OCI-LY7 (cell line): Measurements from ENCODE around the gene MARK3.

ENCODE experiments used
- EZH2phosphoT487 ChIP-seq: fragments of 200-600 bp; sonication (generic); IDR thresholded peaks from 2 replicates; pipeline ENCODE4 v1.6.1; 2018; ENCODE audit warnings: low read depth, borderline replicate concordance, mild to moderate bottlenecking, mixed run types, antibody characterized with exemption, low read length, moderate library complexity, mixed read lengths
- TF ChIP-seq, protein P1 (sequence below): fragments of 200-600 bp; sonication (generic); conservative IDR thresholded peaks from 2 replicates; pipeline ENCODE4 v1.5.1; 2014; ENCODE audit warnings: mild to moderate bottlenecking, antibody characterized with exemption, low read length, moderate library complexity, mixed read lengths

DNA sequence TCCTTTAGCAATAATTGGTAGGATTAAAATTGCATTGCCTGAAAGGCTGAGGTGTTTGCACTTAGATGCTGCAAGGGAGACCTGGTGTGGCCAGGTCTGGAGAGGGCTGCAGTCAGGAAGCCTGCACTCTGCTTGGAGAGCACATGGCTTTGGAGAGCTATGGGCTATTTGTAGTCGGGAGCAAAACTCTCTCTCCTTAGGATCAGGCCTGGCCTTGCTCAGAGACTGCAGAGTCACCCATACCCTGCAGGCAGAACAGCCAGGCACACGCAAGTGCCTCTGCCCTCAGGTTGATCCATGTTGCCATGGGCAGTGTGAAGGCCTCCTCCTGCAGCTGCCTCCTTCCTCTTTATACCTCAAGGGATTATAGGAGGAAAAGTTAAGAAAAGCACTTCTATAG is 110.6 kb downstream of the MARK3 start:
- TF ChIP-seq, protein P1, sequence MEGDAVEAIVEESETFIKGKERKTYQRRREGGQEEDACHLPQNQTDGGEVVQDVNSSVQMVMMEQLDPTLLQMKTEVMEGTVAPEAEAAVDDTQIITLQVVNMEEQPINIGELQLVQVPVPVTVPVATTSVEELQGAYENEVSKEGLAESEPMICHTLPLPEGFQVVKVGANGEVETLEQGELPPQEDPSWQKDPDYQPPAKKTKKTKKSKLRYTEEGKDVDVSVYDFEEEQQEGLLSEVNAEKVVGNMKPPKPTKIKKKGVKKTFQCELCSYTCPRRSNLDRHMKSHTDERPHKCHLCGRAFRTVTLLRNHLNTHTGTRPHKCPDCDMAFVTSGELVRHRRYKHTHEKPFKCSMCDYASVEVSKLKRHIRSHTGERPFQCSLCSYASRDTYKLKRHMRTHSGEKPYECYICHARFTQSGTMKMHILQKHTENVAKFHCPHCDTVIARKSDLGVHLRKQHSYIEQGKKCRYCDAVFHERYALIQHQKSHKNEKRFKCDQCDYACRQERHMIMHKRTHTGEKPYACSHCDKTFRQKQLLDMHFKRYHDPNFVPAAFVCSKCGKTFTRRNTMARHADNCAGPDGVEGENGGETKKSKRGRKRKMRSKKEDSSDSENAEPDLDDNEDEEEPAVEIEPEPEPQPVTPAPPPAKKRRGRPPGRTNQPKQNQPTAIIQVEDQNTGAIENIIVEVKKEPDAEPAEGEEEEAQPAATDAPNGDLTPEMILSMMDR, result no peak
- TF ChIP-seq EZH2phosphoT487, result no peak
